Endothelial cell of umbilical vein (primary cell): ENCODE results near the gene DMRTC2. TPM values are rescaled to one million over a fixed set of nuclear protein-coding genes. Genes with fewer than 3 reads are reported as not detected.

ENCODE experiments used
- BruUV-seq: library from RNA; stranded (reverse); fragments of 400-500 nt; replicated peaks from 2 replicates; lab custom pipeline; 2021; lab: Mats Ljungman, UMichigan
- CTCF ChIA-PET: fragments of 300-600, 350-600 bp; sonication (Branson Sonifier 250); formaldehyde crosslinking; loops from one replicate; lab custom pipeline; 2021; ENCODE audit warnings: antibody characterized with exemption, inconsistent platforms; lab: Charles Lee
- POLR2A ChIA-PET: fragments of 300-600, 350-600 bp; sonication (Branson Sonifier 250); formaldehyde crosslinking; loops from one replicate; lab custom pipeline; 2021; ENCODE audit warnings: antibody characterized with exemption, inconsistent platforms; lab: Charles Lee
- DNase-seq: peaks from one replicate; pipeline ENCODE4 v3.0.0-alpha.2; 2011; ENCODE audit warnings: low read depth, low spot score
- FAIRE-seq: peaks from 2 replicates; lab custom pipeline; 2011; peaks lifted over from hg19 to GRCh38; lab: Jason Lieb, UNC
- H2AFZ ChIP-seq: 2 replicates; pipeline ENCODE4 v1.6.0; 2012; ENCODE audit warnings: low read depth, low read length, control low read depth, inconsistent platforms
- H3K27ac ChIP-seq: 2 replicates; pipeline ENCODE4 v1.5.1; 2011; ENCODE audit warnings: low read depth, mild to moderate bottlenecking, control low read depth, low read length, moderate library complexity; ENCODE audit not compliant: insufficient read depth
- H3K27me3 ChIP-seq, 2 experiments: 2 replicates each; pipeline versions ENCODE4 v1.6.0 to v1.6.1; 2011; ENCODE audit warnings: low read length in 2 of 2, mixed read lengths in 1 of 2; ENCODE audit not compliant: control insufficient read depth in 2 of 2, insufficient read depth in 2 of 2
- H3K36me3 ChIP-seq, 2 experiments: 2 replicates in 1 of 2; 3 replicates in 1 of 2; pipeline ENCODE4 v1.5.1; 2011; ENCODE audit warnings: low read length in 2 of 2, mild to moderate bottlenecking in 1 of 2, moderate library complexity in 1 of 2; ENCODE audit not compliant: control insufficient read depth in 2 of 2, insufficient read depth in 2 of 2; ENCODE audit errors: extremely low read depth in 1 of 2
- H3K4me1 ChIP-seq: 3 replicates; pipeline ENCODE4 v1.5.1; 2011; ENCODE audit warnings: mild to moderate bottlenecking, low read length; ENCODE audit not compliant: control insufficient read depth, insufficient read depth; ENCODE audit errors: extremely low read depth
- H3K4me2 ChIP-seq: 2 replicates; pipeline ENCODE4 v1.6.1; 2011; ENCODE audit warnings: low read length, control low read depth, mixed read lengths; ENCODE audit not compliant: insufficient read depth
- H3K4me3 ChIP-seq, 3 experiments: fragments of 200-600 bp in 1 of 3; sonication (generic), shearing (Covaris generic) in 1 of 3; replicated peaks in 1 of 3; 2 replicates each; pipeline ENCODE4 v1.5.1; 2011 to 2016; ENCODE audit warnings: control low read depth in 3 of 3, low read length in 3 of 3, mild to moderate bottlenecking in 2 of 3, inconsistent platforms in 1 of 3, low read depth in 1 of 3, moderate library complexity in 1 of 3; ENCODE audit not compliant: insufficient read depth in 1 of 3
- H3K79me2 ChIP-seq: 2 replicates; pipeline ENCODE4 v1.6.0; 2012; ENCODE audit warnings: low read length, inconsistent platforms; ENCODE audit not compliant: control insufficient read depth, insufficient read depth
- H3K9ac ChIP-seq: replicated peaks from 2 replicates; pipeline ENCODE3; 2011; ENCODE audit warnings: low read length, control low read depth; ENCODE audit not compliant: insufficient read depth; ENCODE audit errors: extremely low read depth
- H3K9me1 ChIP-seq: replicated peaks from 3 replicates; pipeline ENCODE4 v1.6.0; 2011; ENCODE audit warnings: mild to moderate bottlenecking, low read length; ENCODE audit not compliant: control insufficient read depth, insufficient read depth; ENCODE audit errors: extremely low read depth
- H3K9me3 ChIP-seq: replicated peaks from 2 replicates; pipeline ENCODE4 v1.5.1; 2012; ENCODE audit warnings: low read length, inconsistent platforms; ENCODE audit not compliant: control insufficient read depth, insufficient read depth
- H4K20me1 ChIP-seq: replicated peaks from 2 replicates; pipeline ENCODE3; 2011; ENCODE audit warnings: mild to moderate bottlenecking, low read length; ENCODE audit not compliant: control insufficient read depth, insufficient read depth; ENCODE audit errors: extremely low read depth
- CTCF ChIP-seq, 2 donors: IDR thresholded peaks; 1 replicate in 1 of 2; 2 replicates in 1 of 2; pipeline ENCODE4 v1.5.1; 2011; ENCODE audit warnings: low read length in 2 of 2, mild to moderate bottlenecking in 2 of 2, moderate library complexity in 2 of 2, control low read depth in 1 of 2, inconsistent platforms in 1 of 2, low read depth in 1 of 2; ENCODE audit not compliant: insufficient read depth in 1 of 2; ENCODE audit errors: extremely low read depth in 1 of 2
- EZH2 ChIP-seq: IDR thresholded peaks from 2 replicates; pipeline ENCODE4 v1.6.1; 2012; ENCODE audit warnings: borderline replicate concordance, low read depth, mild to moderate bottlenecking, moderate library complexity, low read length, inconsistent platforms; ENCODE audit not compliant: severe bottlenecking
- FOS ChIP-seq: IDR thresholded peaks from 2 replicates; pipeline ENCODE4 v1.6.1; 2011; ENCODE audit warnings: mild to moderate bottlenecking, low read length, moderate library complexity, borderline replicate concordance; ENCODE audit not compliant: insufficient read depth
- GATA2 ChIP-seq: IDR thresholded peaks from 2 replicates; pipeline ENCODE4 v1.7.0; 2011; ENCODE audit warnings: low read depth, mild to moderate bottlenecking, moderate library complexity, mixed read lengths, low read length; ENCODE audit not compliant: insufficient read length, insufficient read depth
- JUN ChIP-seq: IDR thresholded peaks from 2 replicates; pipeline ENCODE4 v1.6.1; 2011; ENCODE audit warnings: borderline replicate concordance, low read depth; ENCODE audit not compliant: insufficient read length, insufficient read depth
- MAX ChIP-seq: IDR thresholded peaks from 2 replicates; pipeline ENCODE4 v1.6.1; 2011; ENCODE audit not compliant: insufficient read depth, insufficient read length
- MYC ChIP-seq: IDR thresholded peaks from one replicate; pipeline ENCODE4 v1.6.1; 2011; ENCODE audit warnings: mild to moderate bottlenecking, low read depth, low read length
- POLR2A ChIP-seq: IDR thresholded peaks from 2 replicates; pipeline ENCODE4 v1.6.1; 2012; ENCODE audit warnings: low read depth, mild to moderate bottlenecking, control low read depth, low read length
- POLR2AphosphoS5 ChIP-seq: IDR thresholded peaks from 2 replicates; pipeline ENCODE4 v1.6.1; 2012; ENCODE audit warnings: low read depth, mild to moderate bottlenecking, control low read depth, low read length, moderate library complexity; ENCODE audit not compliant: insufficient read depth
- dilution Hi-C: fragments of 300-500 bp; cut with MboI; formaldehyde crosslinking; loops from one replicate; pipeline ENCODE4 v1.15.0; 2019; ENCODE audit warnings: low sequenced_read_pairs; ENCODE audit not compliant: extremely low pct_ligation_motif_present
- intact Hi-C: fragments of 100-400 bp; cut with micrococcal nuclease; formaldehyde crosslinking; loops from one replicate; pipeline ENCODE4 v1.10.0; 2022
- polyA plus RNA-seq, 4 experiments: library from polyadenylated mRNA; depleted of rRNA in 3 of 4; stranded (reverse) in 3 of 4; unstranded in 1 of 4; fragments of >200 nt; gene quantifications; 2 replicates each; pipeline versions ENCODE4 v1.2.1 to v1.2.3, GENCODE V29; 2011 to 2012; ENCODE audit warnings: missing spikeins in 1 of 4
- total RNA-seq: library from RNA; stranded (reverse); gene quantifications from 2 replicates; pipeline ENCODE4 v1.2.3, GENCODE V29; 2021

The DMRTC2 gene
- total and polyA plus RNA-seq, 2 donors (not counting 3 experiments of a cell fraction or from before 2014, with no cell fraction given), result not detected

GRCh38 chr19:41882568-41883462, 38.0 kb downstream of the DMRTC2 start, which contains the start of gene ARHGEF1:
Gene ARHGEF1 (plus strand): TSS chr19:41883184. CDS start chr19:41888083, 4,899 bp downstream.
- Histone ChIP-seq H3K9me1 (no peaks in the 10 kb centered on the region), H3K9ac (peak within 1 kb of the TSS; percentile 68), H3K79me2 (peaks cover 24% of the 10 kb centered on the region), H3K4me1 (peaks cover 19% of the 10 kb centered on the region), H3K4me2 (peak within 1 kb of the TSS; percentile 88), H3K36me3 (no peaks in the 10 kb centered on the region), H3K27me3 (no peaks in the 10 kb centered on the region), H3K27ac (peak within 1 kb of the TSS; percentile 22), H3K9me3 (no peaks in the 10 kb centered on the region), H3K4me3 (peak within 1 kb of the TSS; percentile 30 to 88 (median 88)), H4K20me1 (no peaks in the 10 kb centered on the region), H2AFZ (peak within 1 kb of the TSS; percentile 89)
- dilution Hi-C loops, result no loop called here
- TSS peak; percentile 25 for BruUV-seq
- intact Hi-C loops, result loop anchor here (1.0 kb wide), 1 partner anchor 75 kb away; no protein-coding TSS in a partner anchor
- POLR2A ChIA-PET, result interaction anchor here (1.6 kb wide), 1 partner anchor 9 kb away, joined by 6 read pairs; no protein-coding TSS in a partner anchor
- TF ChIP-seq POLR2AphosphoS5 (peak; percentile 53), POLR2A (peak; percentile 44), FOS (no peak), MYC (no peak), MAX (no peak), CTCF (IDR thresholded peaks at IDR 0.05; ENCODE audit: extremely low read depth in 1 of 2, insufficient read depth in 1 of 2, low read depth in 1 of 2, low read length in 2 of 2) (no peak), EZH2 (peak; percentile 51), JUN (no peak), GATA2 (no peak)
- FAIRE-seq, result no peak
- CTCF ChIA-PET, result interaction anchor here (0.6 to 1.5 kb wide), 2 partner anchors 10 to 190 kb away, joined by 4 to 8 read pairs; no protein-coding TSS in a partner anchor
- DNase-seq, result peak; percentile 6
